Progenitor cell of endocrine pancreas (in vitro differentiated cells): ENCODE measurements around the gene DSCAML1. TPM values are rescaled to one million over a fixed set of nuclear protein-coding genes. Genes with fewer than 3 reads are reported as not detected.
A peak's percentile ranks its signal among the peaks of the same experiment; 100 is the strongest.

ENCODE experiments used
- DNase-seq: peaks from one replicate; pipeline ENCODE4 v3.0.0; 2021; ENCODE audit warnings: low spot score; ENCODE audit not compliant: unreplicated experiment
- H3K27ac Mint-ChIP-seq: 2 replicates; pipeline ENCODE4 v1.8.0; 2021; ENCODE audit warnings: mild to moderate bottlenecking, moderate library complexity, mixed read lengths
- H3K27me3 Mint-ChIP-seq: 2 replicates; pipeline ENCODE4 v1.8.0; 2021; ENCODE audit warnings: mixed read lengths
- H3K36me3 Mint-ChIP-seq: 2 replicates; pipeline ENCODE4 v1.8.0; 2022; ENCODE audit warnings: mixed read lengths; ENCODE audit not compliant: insufficient read depth
- H3K4me1 Mint-ChIP-seq: 2 replicates; pipeline ENCODE4 v1.8.0; 2021; ENCODE audit warnings: low read depth, mixed read lengths
- H3K4me3 Mint-ChIP-seq: 2 replicates; pipeline ENCODE4 v1.8.0; 2021; ENCODE audit warnings: low read depth, mild to moderate bottlenecking, moderate library complexity, mixed read lengths
- H3K9me3 Mint-ChIP-seq: 2 replicates; pipeline ENCODE4 v1.8.0; 2021; ENCODE audit warnings: low read depth, mixed read lengths
- CTCF ChIP-seq: fragments of 200-600 bp; sonication (generic); IDR thresholded peaks from one replicate; pipeline ENCODE4 v1.5.0; 2021; ENCODE audit warnings: antibody characterized with exemption, mild to moderate bottlenecking; ENCODE audit not compliant: unreplicated experiment
- total RNA-seq: library from RNA; stranded (reverse); gene quantifications from 2 replicates; pipeline ENCODE4 v1.2.1, GENCODE V29; 2021

Gene DSCAML1
- total RNA-seq, 1 donor from 2014 or later: 2.7 TPM

- no peaks in the 10 kb centered on the region for H3K36me3 Mint-ChIP-seq
- no peak overlapping the region for H3K4me3 Mint-ChIP-seq
- no peaks in the 10 kb centered on the region for H3K9me3 Mint-ChIP-seq
- no peak overlapping the region for H3K27ac Mint-ChIP-seq
- TF ChIP-seq CTCF: no peak
- DNase-seq: no peak
- H3K4me1 Mint-ChIP-seq: peaks cover 2% of the 10 kb centered on the region
- H3K27me3 Mint-ChIP-seq: peaks cover 44% of the 10 kb centered on the region
These were observed 370.1 kb downstream of the DSCAML1 start for GRCh38 chr11:117426941-117427340.

DNA sequence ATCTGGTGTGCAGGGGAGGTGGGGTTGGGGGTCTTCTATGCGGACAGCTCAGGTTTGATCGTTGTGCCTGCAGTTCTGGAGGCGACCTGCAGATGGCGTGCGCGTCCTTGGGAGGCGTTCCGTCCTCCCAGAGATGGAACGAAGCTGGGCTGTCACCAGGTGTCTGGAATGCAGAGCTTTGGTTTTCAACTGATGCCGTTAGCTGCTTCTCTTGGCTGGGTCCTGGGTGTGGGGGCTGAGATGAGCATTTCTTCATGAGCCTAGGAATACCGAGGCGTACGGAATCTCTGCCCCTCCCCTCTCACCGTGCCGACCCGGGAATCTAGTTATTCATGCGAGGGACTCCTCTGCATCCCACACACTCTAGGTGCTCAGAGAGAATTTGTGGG, 370.7 kb downstream of the DSCAML1 start:
- no peaks in the 10 kb centered on the region for H3K9me3 Mint-ChIP-seq
- DNase-seq: peak; percentile 91
- H3K27me3 Mint-ChIP-seq: peaks cover 44% of the 10 kb centered on the region
- H3K27ac Mint-ChIP-seq: no peak overlapping the region
- H3K36me3 Mint-ChIP-seq: no peaks in the 10 kb centered on the region
- no peak overlapping the region for H3K4me3 Mint-ChIP-seq
- H3K4me1 Mint-ChIP-seq: peaks cover 2% of the 10 kb centered on the region
- peak; percentile 94 for TF ChIP-seq CTCF

DNA sequence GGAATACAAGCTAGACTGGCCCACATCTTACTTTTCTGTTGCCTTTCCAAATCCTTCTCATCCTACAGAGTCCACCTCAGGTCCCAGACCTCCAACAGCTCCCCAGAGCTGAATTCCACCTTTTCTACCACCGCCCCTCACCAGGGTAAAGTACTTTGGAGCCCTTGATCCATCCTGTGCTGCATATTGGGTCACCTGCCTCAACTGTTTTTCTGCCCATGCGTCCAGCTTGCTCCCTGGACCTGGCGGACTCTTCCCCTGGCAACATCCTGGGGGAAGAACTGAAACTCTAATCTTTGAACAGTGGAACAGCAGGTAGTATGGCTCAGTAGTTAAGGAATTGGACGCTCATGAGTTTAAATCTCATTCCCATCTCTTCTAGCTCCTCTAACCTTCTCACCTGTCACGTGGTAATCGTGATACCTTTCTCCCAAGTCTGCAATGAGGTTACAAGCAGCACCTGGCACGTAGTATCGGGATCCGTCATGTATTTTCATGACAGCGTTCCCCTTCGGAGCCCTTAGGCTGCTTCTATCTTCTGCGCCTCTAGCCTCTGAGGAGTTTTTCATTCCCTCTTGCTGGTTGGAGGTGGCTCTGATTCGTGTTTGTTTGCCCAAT, 371.2 kb downstream of the DSCAML1 start:
- H3K4me3 Mint-ChIP-seq: no peak overlapping the region
- no peaks in the 10 kb centered on the region for H3K36me3 Mint-ChIP-seq
- H3K27ac Mint-ChIP-seq: no peak overlapping the region
- peaks cover 2% of the 10 kb centered on the region for H3K4me1 Mint-ChIP-seq
- no peak for DNase-seq
- H3K9me3 Mint-ChIP-seq: no peaks in the 10 kb centered on the region
- TF ChIP-seq CTCF: no peak
- peaks cover 42% of the 10 kb centered on the region for H3K27me3 Mint-ChIP-seq

DNA sequence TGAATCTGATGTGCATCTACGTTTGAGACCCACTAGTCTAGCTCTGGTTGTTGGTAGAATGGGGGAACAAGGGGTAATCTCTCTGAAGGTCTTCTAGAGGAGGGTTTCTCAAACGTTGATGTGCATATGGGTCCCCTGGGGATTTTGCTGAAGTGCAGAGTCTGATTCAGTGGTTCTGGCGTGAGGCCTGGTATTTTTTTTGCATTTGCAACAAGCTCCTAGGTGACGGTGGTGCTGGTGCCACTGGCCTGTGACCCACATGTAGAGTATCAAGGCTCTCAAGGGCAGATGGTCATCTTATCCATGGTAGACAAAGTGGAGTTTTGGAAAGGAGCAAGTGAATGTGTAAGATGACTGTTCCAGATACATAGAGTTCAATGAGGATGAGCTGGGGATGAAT, 372.2 kb downstream of the DSCAML1 start:
- Mint-ChIP-seq H3K36me3 (no peaks in the 10 kb centered on the region), H3K27ac (no peak overlapping the region), H3K9me3 (no peaks in the 10 kb centered on the region), H3K4me3 (no peak overlapping the region), H3K4me1 (peaks cover under 1% of the 10 kb centered on the region), H3K27me3 (peaks cover 42% of the 10 kb centered on the region)
- no peak for DNase-seq
- no peak for TF ChIP-seq CTCF

- Mint-ChIP-seq H3K4me3 (no peak overlapping the region), H3K36me3 (no peaks in the 10 kb centered on the region), H3K9me3 (no peaks in the 10 kb centered on the region), H3K27me3 (peaks cover 42% of the 10 kb centered on the region), H3K27ac (no peak overlapping the region), H3K4me1 (peaks cover 2% of the 10 kb centered on the region)
- no peak for DNase-seq
- TF ChIP-seq CTCF: no peak
These were observed 373.9 kb downstream of the DSCAML1 start for GRCh38 chr11:117423046-117423575.
